Testis (tissue), 2 donors: ENCODE measurements around the gene WIPF3.

Source experiments
- POLR2A ChIP-seq: fragments of 450-650 bp; IDR thresholded peaks from one replicate; pipeline ENCODE4 v1.6.1; 2017; ENCODE audit warnings: antibody characterized with exemption, mild to moderate bottlenecking, moderate library complexity
- TF ChIP-seq, protein P1 (sequence below), 3 experiments: fragments of 450-650 bp in 2 of 3; fragments of 200-600 bp in 1 of 3; sonication (generic) in 1 of 3; IDR thresholded peaks; one replicate each; pipeline ENCODE4 v1.5.1; 2016 to 2019; ENCODE audit warnings: antibody characterized with exemption in 3 of 3, mild to moderate bottlenecking in 2 of 3, moderate library complexity in 1 of 3

DNA sequence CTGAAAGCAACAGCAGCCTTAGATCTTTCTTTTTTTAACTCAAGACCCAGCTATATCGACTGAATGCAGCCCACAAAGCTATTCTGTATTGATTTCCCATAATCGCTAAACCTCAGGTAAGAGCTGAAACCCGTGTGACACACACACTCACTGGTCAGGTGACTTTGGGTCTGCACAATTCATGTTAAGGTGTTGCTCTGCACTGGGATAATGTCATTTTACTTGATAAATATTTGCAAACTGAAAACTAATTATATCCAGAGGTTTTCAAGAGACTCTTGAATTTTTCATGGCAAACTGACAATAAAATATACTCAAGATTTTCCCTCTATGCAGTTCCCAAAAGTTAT, 150.2 kb downstream of the WIPF3 start:
- no peak for TF ChIP-seq POLR2A
- TF ChIP-seq, protein P1, sequence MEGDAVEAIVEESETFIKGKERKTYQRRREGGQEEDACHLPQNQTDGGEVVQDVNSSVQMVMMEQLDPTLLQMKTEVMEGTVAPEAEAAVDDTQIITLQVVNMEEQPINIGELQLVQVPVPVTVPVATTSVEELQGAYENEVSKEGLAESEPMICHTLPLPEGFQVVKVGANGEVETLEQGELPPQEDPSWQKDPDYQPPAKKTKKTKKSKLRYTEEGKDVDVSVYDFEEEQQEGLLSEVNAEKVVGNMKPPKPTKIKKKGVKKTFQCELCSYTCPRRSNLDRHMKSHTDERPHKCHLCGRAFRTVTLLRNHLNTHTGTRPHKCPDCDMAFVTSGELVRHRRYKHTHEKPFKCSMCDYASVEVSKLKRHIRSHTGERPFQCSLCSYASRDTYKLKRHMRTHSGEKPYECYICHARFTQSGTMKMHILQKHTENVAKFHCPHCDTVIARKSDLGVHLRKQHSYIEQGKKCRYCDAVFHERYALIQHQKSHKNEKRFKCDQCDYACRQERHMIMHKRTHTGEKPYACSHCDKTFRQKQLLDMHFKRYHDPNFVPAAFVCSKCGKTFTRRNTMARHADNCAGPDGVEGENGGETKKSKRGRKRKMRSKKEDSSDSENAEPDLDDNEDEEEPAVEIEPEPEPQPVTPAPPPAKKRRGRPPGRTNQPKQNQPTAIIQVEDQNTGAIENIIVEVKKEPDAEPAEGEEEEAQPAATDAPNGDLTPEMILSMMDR (IDR thresholded peaks at IDR 0.05), result no peak
